Activated T-helper 2 cell treated with anti-CD3 and anti-CD28 coated beads, Interferon-gamma antibody, Interleukin-2, Interleukin-4, amounts not matched to agents 10 μg/mL and 5 μg/mL and 100 μg/mL, durations not matched to agents 14 hours and 24 hours and 36 hours (primary cell): ENCODE measurements around the gene FKBP5. TPM values are rescaled to one million over a fixed set of nuclear protein-coding genes. Genes with fewer than 3 reads are reported as not detected.
"Not testable (repeated sequence)": the region's sequence is repeated elsewhere in the genome, so short reads cannot be mapped to it uniquely, and the experiment has no call there.

ENCODE experiments used
- DNase-seq: peaks from one replicate; pipeline ENCODE4 v3.0.0; 2021; ENCODE audit warnings: low spot score
- H3K27ac Mint-ChIP-seq: one replicate; pipeline ENCODE4 v1.8.0; 2021; ENCODE audit warnings: mixed read lengths
- H3K27me3 Mint-ChIP-seq: one replicate; pipeline ENCODE4 v1.8.0; 2021; ENCODE audit warnings: low read depth, mixed read lengths
- H3K36me3 Mint-ChIP-seq: one replicate; pipeline ENCODE4 v1.8.0; 2021; ENCODE audit warnings: low read depth, mixed read lengths
- H3K4me1 Mint-ChIP-seq: one replicate; pipeline ENCODE4 v1.8.0; 2021; ENCODE audit warnings: low read depth, mixed read lengths
- H3K4me3 Mint-ChIP-seq: one replicate; pipeline ENCODE4 v1.8.0; 2021; ENCODE audit warnings: low read depth, mild to moderate bottlenecking, moderate library complexity, mixed read lengths
- H3K9me3 Mint-ChIP-seq: one replicate; pipeline ENCODE4 v1.8.0; 2021; ENCODE audit warnings: mixed read lengths
- intact Hi-C: fragments of 100-400 bp; cut with micrococcal nuclease; formaldehyde crosslinking; loops from one replicate; pipeline ENCODE4 v1.15.1; 2023
- total RNA-seq: library from RNA; stranded (reverse); gene quantifications from 2 replicates; pipeline ENCODE4 v1.2.3, GENCODE V29; 2022

FKBP5 gene
- total RNA-seq, 1 donor from 2014 or later: 90.9 TPM

DNA sequence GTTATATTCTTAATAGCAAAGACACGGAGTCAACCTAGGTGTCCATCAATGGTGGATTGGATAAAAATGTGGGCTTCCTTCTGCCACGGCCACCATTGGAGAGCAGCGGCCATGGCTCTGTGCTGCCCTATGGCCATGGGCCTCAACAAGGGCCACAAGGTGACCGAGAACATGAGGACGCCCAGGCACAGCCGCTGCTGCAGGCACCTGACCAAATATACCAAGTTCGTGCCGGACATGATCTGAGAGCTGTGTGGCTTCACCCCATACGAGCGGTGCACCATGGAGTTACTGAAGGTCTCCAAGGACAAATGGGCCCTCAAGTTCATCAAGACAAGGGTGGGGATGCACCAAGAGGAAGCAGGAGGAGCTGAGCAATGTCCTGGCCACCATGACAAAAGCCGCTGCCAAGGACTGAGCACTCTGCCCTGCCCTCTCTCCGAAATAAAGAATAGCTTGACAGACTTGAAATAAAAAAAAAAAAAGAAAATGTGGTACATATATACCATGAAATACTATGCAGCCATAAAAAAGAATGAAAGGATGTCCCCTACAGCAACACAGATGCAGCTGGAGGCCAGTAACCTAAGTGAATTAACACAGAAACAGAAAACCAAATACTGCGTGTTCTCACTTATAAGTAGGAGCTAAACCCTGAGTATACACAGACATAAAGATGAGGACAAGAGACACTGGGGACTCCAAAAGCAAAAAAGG is 81.0 kb downstream of the FKBP5 start:
- no peak overlapping the region for H3K4me3 Mint-ChIP-seq
- H3K36me3 Mint-ChIP-seq: peaks cover 67% of the 10 kb centered on the region
- H3K27me3 Mint-ChIP-seq: no peaks in the 10 kb centered on the region
- H3K9me3 Mint-ChIP-seq: peaks cover 5% of the 10 kb centered on the region
- H3K27ac Mint-ChIP-seq: no peak overlapping the region
- peaks cover 32% of the 10 kb centered on the region for H3K4me1 Mint-ChIP-seq
- intact Hi-C loops: no loop called here
- DNase-seq: no peak

GRCh38 chr6:35605600-35605999 is 83.1 kb downstream of the FKBP5 start:
- Mint-ChIP-seq H3K4me1 (peaks cover 39% of the 10 kb centered on the region), H3K4me3 (no peak overlapping the region), H3K9me3 (no peaks in the 10 kb centered on the region), H3K27me3 (no peaks in the 10 kb centered on the region), H3K36me3 (peaks cover 46% of the 10 kb centered on the region), H3K27ac (no peak overlapping the region)
- DNase-seq: no peak
- intact Hi-C loops: no loop called here

DNA sequence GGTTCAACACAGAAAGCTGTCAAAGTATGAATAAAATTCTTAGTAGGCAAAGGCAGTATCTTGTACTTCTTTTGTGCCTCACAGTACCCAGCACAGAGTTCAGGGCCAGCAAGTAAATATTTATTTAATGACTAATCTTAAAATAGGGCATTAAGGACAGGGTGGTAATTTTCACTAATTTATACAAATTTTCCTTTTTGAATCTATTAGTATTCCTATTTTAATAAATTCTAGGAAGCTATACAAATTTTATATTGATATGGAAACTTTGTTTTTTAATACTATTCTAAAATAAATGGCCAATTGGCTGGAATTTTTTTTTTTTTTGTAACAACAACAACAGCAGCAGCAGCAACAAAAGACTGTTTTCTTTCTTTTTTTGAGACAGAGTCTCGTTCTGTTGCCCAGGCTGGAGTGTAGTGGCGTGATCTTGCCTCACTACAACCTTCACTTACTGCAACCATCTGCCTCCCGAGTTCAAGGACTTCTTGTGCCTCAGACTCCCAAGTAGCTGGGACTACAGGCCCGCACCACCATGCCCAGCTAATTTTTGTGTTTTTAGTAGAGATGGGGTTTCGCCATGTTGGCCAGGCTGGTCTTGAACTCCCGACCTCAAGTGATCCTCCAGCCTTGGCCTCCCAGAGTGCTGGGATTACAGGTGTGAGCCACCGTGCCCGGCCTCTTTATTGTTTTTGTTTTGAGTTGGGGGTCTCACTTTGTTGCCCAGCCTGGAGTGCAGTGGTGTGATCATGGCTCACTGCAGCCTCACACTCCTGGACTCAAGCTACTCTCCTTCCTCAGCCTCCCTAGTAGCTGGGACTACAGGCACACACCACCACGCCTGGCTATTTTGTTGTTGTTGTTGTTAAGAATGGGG is 85.2 kb downstream of the FKBP5 start:
- Mint-ChIP-seq H3K27me3 (no peaks in the 10 kb centered on the region), H3K36me3 (peaks cover 35% of the 10 kb centered on the region), H3K4me1 (peaks cover 41% of the 10 kb centered on the region), H3K27ac (no peak overlapping the region), H3K4me3 (no peak overlapping the region), H3K9me3 (no peaks in the 10 kb centered on the region)
- DNase-seq: no peak
- intact Hi-C loops: loop anchor here (5.0 kb wide), 3 partner anchors 64 to 134 kb away; partner anchors contain the start of genes ARMC12 and FKBP5

DNA sequence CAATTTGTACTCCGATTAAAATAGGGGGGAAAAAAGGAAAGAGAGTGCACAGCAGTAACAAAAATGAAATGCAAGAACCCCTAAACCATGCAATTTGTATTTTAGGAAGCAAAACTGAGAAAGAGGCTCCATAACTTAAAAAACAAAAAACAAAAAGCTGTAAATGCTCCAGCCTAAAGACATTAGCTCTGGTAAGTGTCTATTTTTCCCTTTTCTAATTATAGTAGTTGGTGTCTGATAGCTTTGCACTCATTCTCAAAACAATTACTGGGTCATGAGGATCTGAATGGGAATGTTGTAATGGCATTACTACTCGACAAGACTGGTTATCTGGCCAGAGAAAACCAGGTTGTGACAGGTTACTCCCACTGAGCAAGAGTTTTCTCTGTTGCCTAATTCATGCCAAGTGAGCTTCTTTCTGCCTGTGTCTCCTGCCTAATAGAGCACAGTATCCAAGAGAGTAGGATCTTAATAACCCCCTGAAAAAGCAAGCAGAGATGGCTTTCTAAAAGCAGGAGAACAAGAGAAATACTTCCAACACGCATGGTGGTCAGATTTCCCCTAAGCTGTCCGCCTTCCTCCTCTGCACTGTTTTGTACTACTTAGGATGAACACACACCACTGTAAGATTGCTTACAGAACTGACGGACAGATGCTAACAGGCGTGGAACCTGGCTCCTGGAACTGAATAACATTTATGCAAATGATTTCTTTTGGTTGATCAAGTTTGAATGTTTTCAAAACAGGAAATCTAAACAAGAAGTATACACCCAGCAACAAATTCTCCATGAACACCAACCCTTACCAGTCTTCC is 86.4 kb downstream of the FKBP5 start:
- peak overlapping the region; percentile 59 for H3K4me3 Mint-ChIP-seq
- no peaks in the 10 kb centered on the region for H3K9me3 Mint-ChIP-seq
- DNase-seq: no peak
- peak overlapping the region; percentile 74 for H3K27ac Mint-ChIP-seq
- peaks cover 23% of the 10 kb centered on the region for H3K36me3 Mint-ChIP-seq
- peaks cover 41% of the 10 kb centered on the region for H3K4me1 Mint-ChIP-seq
- H3K27me3 Mint-ChIP-seq: no peaks in the 10 kb centered on the region
- intact Hi-C loops: loop anchor here (5.0 kb wide), 3 partner anchors 65 to 135 kb away; partner anchors contain the start of genes ARMC12 and FKBP5

GRCh38 chr6:35601331-35602132 is 87.2 kb downstream of the FKBP5 start:
- Mint-ChIP-seq H3K27ac (peak overlapping the region; percentile 74), H3K4me3 (peak overlapping the region; percentile 59), H3K36me3 (peaks cover 29% of the 10 kb centered on the region), H3K27me3 (no peaks in the 10 kb centered on the region), H3K9me3 (no peaks in the 10 kb centered on the region), H3K4me1 (peaks cover 48% of the 10 kb centered on the region)
- intact Hi-C loops: loop anchor here (5.0 kb wide), 3 partner anchors 66 to 136 kb away; partner anchors contain the start of genes ARMC12 and FKBP5
- peak; percentile 41 for DNase-seq

- H3K27me3 Mint-ChIP-seq: no peaks in the 10 kb centered on the region
- no peaks in the 10 kb centered on the region for H3K9me3 Mint-ChIP-seq
- DNase-seq: no peak
- peak overlapping the region; percentile 52 for H3K4me3 Mint-ChIP-seq
- peaks cover 31% of the 10 kb centered on the region for H3K36me3 Mint-ChIP-seq
- H3K4me1 Mint-ChIP-seq: peaks cover 43% of the 10 kb centered on the region
- H3K27ac Mint-ChIP-seq: peak overlapping the region; percentile 57
- intact Hi-C loops: loop anchor here (5.0 kb wide), 3 partner anchors 67 to 137 kb away; partner anchors contain the start of genes ARMC12 and FKBP5
Observed at GRCh38 chr6:35600659-35601125, 88.0 kb downstream of the FKBP5 start.

GRCh38 chr6:35599761-35600658 is 88.7 kb downstream of the FKBP5 start:
- Mint-ChIP-seq H3K4me3 (no peak overlapping the region), H3K9me3 (no peaks in the 10 kb centered on the region), H3K27ac (peak overlapping the region; percentile 43), H3K36me3 (peaks cover 36% of the 10 kb centered on the region), H3K4me1 (peaks cover 46% of the 10 kb centered on the region), H3K27me3 (no peaks in the 10 kb centered on the region)
- DNase-seq: no peak
- intact Hi-C loops: loop anchor here (5.0 kb wide), 3 partner anchors 67 to 137 kb away; partner anchors contain the start of genes ARMC12 and FKBP5

- H3K9me3 Mint-ChIP-seq, H3K27ac Mint-ChIP-seq, H3K27me3 Mint-ChIP-seq, H3K4me3 Mint-ChIP-seq, intact Hi-C loops, DNase-seq: not testable (repeated sequence)
- Mint-ChIP-seq H3K36me3 (peaks cover 38% of the 10 kb centered on the region), H3K4me1 (peaks cover 54% of the 10 kb centered on the region)
Observed at GRCh38 chr6:35598621-35599020, 90.1 kb downstream of the FKBP5 start.

- Mint-ChIP-seq H3K27ac (peak overlapping the region; percentile 64), H3K4me3 (no peak overlapping the region), H3K36me3 (peaks cover 53% of the 10 kb centered on the region), H3K27me3 (no peaks in the 10 kb centered on the region), H3K9me3 (no peaks in the 10 kb centered on the region), H3K4me1 (peaks cover 46% of the 10 kb centered on the region)
- DNase-seq: no peak
- intact Hi-C loops: no loop called here
Observed at GRCh38 chr6:35596448-35597442, 92.0 kb downstream of the FKBP5 start.

- H3K27ac Mint-ChIP-seq: no peak overlapping the region
- peaks cover 56% of the 10 kb centered on the region for H3K36me3 Mint-ChIP-seq
- no peaks in the 10 kb centered on the region for H3K9me3 Mint-ChIP-seq
- intact Hi-C loops: no loop called here
- no peak overlapping the region for H3K4me3 Mint-ChIP-seq
- no peak for DNase-seq
- no peaks in the 10 kb centered on the region for H3K27me3 Mint-ChIP-seq
- peaks cover 35% of the 10 kb centered on the region for H3K4me1 Mint-ChIP-seq
Observed at GRCh38 chr6:35594503-35595186, 94.1 kb downstream of the FKBP5 start.
